ENCODE data around the gene MAP2K1. TPM values are rescaled to one million over a fixed set of nuclear protein-coding genes. Genes with fewer than 3 reads are reported as not detected.
"Not testable (repeated sequence)": the region's sequence is repeated elsewhere in the genome, so short reads cannot be mapped to it uniquely, and the experiment has no call there.

Gene MAP2K1
- total and polyA plus RNA-seq, 2 donors (not counting 1 experiment from before 2014, with no cell fraction given), result 32.9 to 40.0 TPM

- Histone ChIP-seq H3K4me3 (replicated peaks in 1 of 4; ENCODE audit: control extremely low read depth in 1 of 4, insufficient read depth in 1 of 4, low read depth in 3 of 4, low read length in 4 of 4) (no peak overlapping the region), H3K4me2 (ENCODE audit: extremely low read depth, insufficient read depth, low read length) (no peak overlapping the region), H3K9ac (ENCODE audit: insufficient read depth, low read length) (no peak overlapping the region), H3K36me3 (ENCODE audit: control insufficient read depth, insufficient read depth, low read length) (no peaks in the 10 kb centered on the region), H2AFZ (ENCODE audit: low read length) (no peak overlapping the region), H3K27ac (ENCODE audit: insufficient read depth, low read length) (no peak overlapping the region), H3K9me3 (ENCODE audit: control insufficient read depth, insufficient read depth, low read depth, low read length) (no peaks in the 10 kb centered on the region), H3K79me2 (ENCODE audit: control insufficient read depth, insufficient read depth, low read length) (no peaks in the 10 kb centered on the region), H3K27me3 (ENCODE audit: control insufficient read depth, insufficient read depth, low read length) (no peaks in the 10 kb centered on the region), H4K20me1 (ENCODE audit: control insufficient read depth, extremely low read depth, insufficient read depth, low read length) (no peaks in the 10 kb centered on the region), H3K4me1 (ENCODE audit: control insufficient read depth, extremely low read depth, insufficient read depth, low read length) (no peaks in the 10 kb centered on the region)
- DNase-seq (ENCODE audit: low read depth in 2 of 2), result peak in 1 of 2 donors; percentile 75
- TF ChIP-seq, protein P1, sequence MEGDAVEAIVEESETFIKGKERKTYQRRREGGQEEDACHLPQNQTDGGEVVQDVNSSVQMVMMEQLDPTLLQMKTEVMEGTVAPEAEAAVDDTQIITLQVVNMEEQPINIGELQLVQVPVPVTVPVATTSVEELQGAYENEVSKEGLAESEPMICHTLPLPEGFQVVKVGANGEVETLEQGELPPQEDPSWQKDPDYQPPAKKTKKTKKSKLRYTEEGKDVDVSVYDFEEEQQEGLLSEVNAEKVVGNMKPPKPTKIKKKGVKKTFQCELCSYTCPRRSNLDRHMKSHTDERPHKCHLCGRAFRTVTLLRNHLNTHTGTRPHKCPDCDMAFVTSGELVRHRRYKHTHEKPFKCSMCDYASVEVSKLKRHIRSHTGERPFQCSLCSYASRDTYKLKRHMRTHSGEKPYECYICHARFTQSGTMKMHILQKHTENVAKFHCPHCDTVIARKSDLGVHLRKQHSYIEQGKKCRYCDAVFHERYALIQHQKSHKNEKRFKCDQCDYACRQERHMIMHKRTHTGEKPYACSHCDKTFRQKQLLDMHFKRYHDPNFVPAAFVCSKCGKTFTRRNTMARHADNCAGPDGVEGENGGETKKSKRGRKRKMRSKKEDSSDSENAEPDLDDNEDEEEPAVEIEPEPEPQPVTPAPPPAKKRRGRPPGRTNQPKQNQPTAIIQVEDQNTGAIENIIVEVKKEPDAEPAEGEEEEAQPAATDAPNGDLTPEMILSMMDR (conservative IDR thresholded peaks at IDR 0.05 in 1 of 2, IDR thresholded peaks at IDR 0.05 in 1 of 2; ENCODE audit: low read depth in 1 of 2, low read length in 2 of 2), result no peak
- TF ChIP-seq EZH2 (IDR thresholded peaks at IDR 0.05; ENCODE audit: low read length, missing control alignments), result no peak
Observed at GRCh38 chr15:66459818-66460615, 73.3 kb downstream of the MAP2K1 start.

DNA sequence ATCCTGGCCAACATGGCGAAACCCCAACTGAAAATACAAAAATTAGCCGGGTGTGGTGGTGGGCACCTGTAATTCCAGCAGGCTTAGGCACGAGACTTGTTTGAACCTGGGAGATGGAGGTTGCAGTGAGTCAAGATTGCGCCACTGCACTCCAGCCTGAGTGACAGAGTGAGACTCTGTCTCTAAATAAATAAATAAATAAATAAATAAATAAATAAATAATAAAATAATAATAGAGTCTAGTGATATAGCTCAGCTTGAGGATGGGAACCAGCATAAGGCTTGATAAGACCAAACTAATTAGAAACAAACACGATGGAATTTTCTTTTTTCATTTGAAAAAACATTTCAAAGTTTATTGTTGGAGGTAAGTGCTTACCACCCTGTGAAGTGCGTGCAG is 74.6 kb downstream of the MAP2K1 start:
- H3K27me3 ChIP-seq (ENCODE audit: control insufficient read depth, insufficient read depth, low read length); H3K9ac ChIP-seq (ENCODE audit: insufficient read depth, low read length); H2AFZ ChIP-seq (ENCODE audit: low read length); H3K9me3 ChIP-seq (ENCODE audit: control insufficient read depth, insufficient read depth, low read depth, low read length); H3K4me1 ChIP-seq (ENCODE audit: control insufficient read depth, extremely low read depth, insufficient read depth, low read length); H3K27ac ChIP-seq (ENCODE audit: insufficient read depth, low read length); DNase-seq (ENCODE audit: low read depth in 2 of 2); H3K4me3 ChIP-seq (replicated peaks in 1 of 4; ENCODE audit: control extremely low read depth in 1 of 4, insufficient read depth in 1 of 4, low read depth in 3 of 4, low read length in 4 of 4); H4K20me1 ChIP-seq (ENCODE audit: control insufficient read depth, extremely low read depth, insufficient read depth, low read length); H3K36me3 ChIP-seq (ENCODE audit: control insufficient read depth, insufficient read depth, low read length); H3K79me2 ChIP-seq (ENCODE audit: control insufficient read depth, insufficient read depth, low read length); H3K4me2 ChIP-seq (ENCODE audit: extremely low read depth, insufficient read depth, low read length): not testable (repeated sequence)

DNA sequence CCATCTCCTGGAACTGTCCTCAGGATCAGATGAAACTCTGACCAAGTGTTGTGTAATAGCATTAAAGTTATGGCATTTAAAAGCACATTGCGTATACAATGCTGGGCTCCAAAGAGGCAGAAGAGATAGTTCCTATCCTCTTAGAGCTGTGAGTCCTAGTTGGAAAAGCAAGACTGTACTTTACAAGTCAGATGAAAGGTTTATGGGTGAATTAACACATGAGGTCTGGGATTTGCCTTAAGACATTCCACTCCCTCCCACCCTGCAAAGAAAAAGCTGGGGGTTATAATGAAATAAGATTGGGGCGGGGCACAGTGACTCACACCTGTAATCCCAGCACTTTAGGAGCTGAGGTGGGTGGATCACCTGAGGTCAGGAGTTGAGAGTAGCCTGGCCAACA is 75.2 kb downstream of the MAP2K1 start:
- H2AFZ ChIP-seq (ENCODE audit: low read length), result no peak overlapping the region
- no peak overlapping the region for H3K27ac ChIP-seq (ENCODE audit: insufficient read depth, low read length)

More for the DNA sequence above, 75.2 kb downstream of the MAP2K1 start:
- no peaks in the 10 kb centered on the region for H4K20me1 ChIP-seq (ENCODE audit: control insufficient read depth, extremely low read depth, insufficient read depth, low read length)
- no peaks in the 10 kb centered on the region for H3K4me1 ChIP-seq (ENCODE audit: control insufficient read depth, extremely low read depth, insufficient read depth, low read length)
- H3K36me3 ChIP-seq (ENCODE audit: control insufficient read depth, insufficient read depth, low read length), result no peaks in the 10 kb centered on the region
- H3K9ac ChIP-seq (ENCODE audit: insufficient read depth, low read length), result no peak overlapping the region
- H3K79me2 ChIP-seq (ENCODE audit: control insufficient read depth, insufficient read depth, low read length), result no peaks in the 10 kb centered on the region
- no peak overlapping the region for H3K4me3 ChIP-seq (replicated peaks in 1 of 4; ENCODE audit: control extremely low read depth in 1 of 4, insufficient read depth in 1 of 4, low read depth in 3 of 4, low read length in 4 of 4)
- no peak overlapping the region for H3K4me2 ChIP-seq (ENCODE audit: extremely low read depth, insufficient read depth, low read length)
- no peaks in the 10 kb centered on the region for H3K9me3 ChIP-seq (ENCODE audit: control insufficient read depth, insufficient read depth, low read depth, low read length)
- peak in 1 of 2 donors; percentile 11 for DNase-seq (ENCODE audit: low read depth in 2 of 2)
- H3K27me3 ChIP-seq (ENCODE audit: control insufficient read depth, insufficient read depth, low read length), result no peaks in the 10 kb centered on the region
- TF ChIP-seq, protein P1 (conservative IDR thresholded peaks at IDR 0.05 in 1 of 2, IDR thresholded peaks at IDR 0.05 in 1 of 2; ENCODE audit: low read depth in 1 of 2, low read length in 2 of 2), result no peak
- no peak for TF ChIP-seq EZH2 (IDR thresholded peaks at IDR 0.05; ENCODE audit: low read length, missing control alignments)

All from fibroblast of lung (primary cell).